Activated naive CD4-positive, alpha-beta T cell treated with anti-CD3 and anti-CD28 coated beads, Interleukin-2, amount 10 ng/mL, durations not matched to agents 5 hours and 36 hours (primary cell): Measurements from ENCODE around the gene TMSB15A. TPM values are rescaled to one million over a fixed set of nuclear protein-coding genes. Genes with fewer than 3 reads are reported as not detected.

ENCODE experiments used
- total RNA-seq, 2 experiments: library from RNA; stranded (reverse); gene quantifications; one replicate each; pipeline ENCODE4 v1.2.3, GENCODE V29; 2021

TMSB15A gene
- 1 to 10 TPM in 1 of 2 experiments, under 1 TPM in 1; 0.84 to 1.1 TPM for total RNA-seq

DNA sequence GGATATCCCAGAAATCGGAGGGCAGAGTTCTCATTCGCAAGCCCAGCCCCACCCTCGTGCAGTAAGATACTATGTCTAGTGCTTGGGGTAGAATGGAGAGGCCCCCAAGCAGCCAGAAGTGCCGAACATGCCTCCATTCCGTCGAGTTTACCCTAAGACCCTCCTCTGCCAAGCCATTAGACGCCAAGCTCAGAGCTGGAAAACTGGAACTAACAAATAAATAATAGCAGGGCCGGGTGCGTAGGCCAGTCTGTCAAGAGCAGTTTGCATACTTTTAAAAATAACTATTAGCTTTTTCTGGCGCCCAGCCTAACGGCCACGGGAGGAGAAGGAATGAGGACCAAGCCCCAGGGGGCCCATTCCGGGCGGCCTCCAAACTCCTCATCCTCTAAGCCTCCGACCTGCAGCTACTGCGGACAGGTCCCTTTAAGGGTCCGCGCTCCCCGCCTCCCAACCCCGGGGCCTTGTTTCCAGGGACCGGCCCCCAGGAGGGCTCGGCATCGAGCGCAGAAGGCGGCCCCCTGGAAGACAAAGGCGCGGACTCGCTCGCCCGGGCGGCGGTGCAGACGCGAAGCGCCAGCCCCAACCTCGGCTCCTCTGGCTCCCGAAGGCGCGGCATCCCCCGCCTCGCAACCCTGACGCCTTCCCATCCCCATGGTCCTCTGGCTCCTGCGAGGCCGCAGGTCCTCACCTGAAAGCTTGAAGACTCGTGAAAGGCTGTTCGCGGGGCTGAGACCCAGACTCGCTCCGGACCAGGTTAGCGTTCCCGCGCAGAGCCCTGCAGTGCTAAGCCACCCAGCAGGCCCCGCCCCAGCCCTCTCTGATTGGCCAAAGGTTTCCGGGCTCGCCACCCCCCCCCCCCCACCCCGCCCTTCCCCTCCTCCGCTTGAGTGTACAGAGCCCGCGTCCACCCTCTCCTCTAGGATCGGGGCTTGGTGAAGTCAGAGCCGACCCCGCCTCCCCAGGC lies at the start of gene TMSB15A:
TSS of gene TMSB15A (minus strand) at position 765 of the 967 bp plus-strand sequence.

DNA sequence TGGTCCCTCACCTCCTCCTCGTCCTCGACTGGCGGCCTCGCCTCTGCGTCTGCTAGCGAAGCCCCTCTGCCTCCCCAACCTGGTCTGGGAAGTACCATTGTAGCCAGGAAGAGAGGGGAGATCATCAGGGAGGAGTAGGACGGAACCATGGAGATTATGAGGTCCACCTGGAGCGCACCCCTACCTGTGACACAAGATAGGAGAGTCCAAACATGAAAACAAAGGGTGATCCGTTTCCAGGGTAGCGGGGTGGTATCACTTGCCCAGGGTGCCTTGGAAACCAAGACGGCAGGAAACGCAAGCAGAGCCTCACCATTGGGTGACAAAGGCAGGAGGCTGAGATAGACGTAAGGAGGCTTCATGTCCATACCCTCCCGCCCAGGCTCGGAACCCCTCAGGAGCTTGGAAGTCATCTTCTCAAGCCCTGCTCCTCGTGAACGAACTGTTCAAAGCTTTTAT lies 44.7 kb downstream of the TMSB15A start, which contains the start of gene TCP11X2:
TSS of gene TCP11X2 (minus strand) at position 51 of the 459 bp plus-strand sequence.

Other genes starting within 250 kb of the TMSB15A start
- gene NXF2B, start 76.7 kb downstream of the TMSB15A start, total RNA-seq, result not detected
- gene TCP11X2, start 44.9 kb downstream of the TMSB15A start, total RNA-seq, result not detected
- 1 to 10 TPM; 5.7 to 5.9 TPM for gene ARMCX5, start 82.8 kb upstream of the TMSB15A start, total RNA-seq
- 1 to 10 TPM; 2.4 to 2.6 TPM for gene GPRASP1, start 134.7 kb upstream of the TMSB15A start, total RNA-seq
- gene GPRASP2, start 195.7 kb upstream of the TMSB15A start, total RNA-seq, result under 1 TPM; 0.29 to 0.43 TPM
- gene GPRASP3, start 204.0 kb upstream of the TMSB15A start, total RNA-seq, result 1 to 10 TPM; 1.7 to 2.0 TPM